Measurements from ENCODE around the gene RGS3.

- TF ChIP-seq CTCF (IDR thresholded peaks at IDR 0.05; ENCODE audit: insufficient read depth, low read length) (no peak), POLR2AphosphoS5 (IDR thresholded peaks at IDR 0.05; ENCODE audit: low read depth) (no peak), GABPA (IDR thresholded peaks at IDR 0.05; ENCODE audit: low read depth) (no peak)
- TF ChIP-seq, protein P1, sequence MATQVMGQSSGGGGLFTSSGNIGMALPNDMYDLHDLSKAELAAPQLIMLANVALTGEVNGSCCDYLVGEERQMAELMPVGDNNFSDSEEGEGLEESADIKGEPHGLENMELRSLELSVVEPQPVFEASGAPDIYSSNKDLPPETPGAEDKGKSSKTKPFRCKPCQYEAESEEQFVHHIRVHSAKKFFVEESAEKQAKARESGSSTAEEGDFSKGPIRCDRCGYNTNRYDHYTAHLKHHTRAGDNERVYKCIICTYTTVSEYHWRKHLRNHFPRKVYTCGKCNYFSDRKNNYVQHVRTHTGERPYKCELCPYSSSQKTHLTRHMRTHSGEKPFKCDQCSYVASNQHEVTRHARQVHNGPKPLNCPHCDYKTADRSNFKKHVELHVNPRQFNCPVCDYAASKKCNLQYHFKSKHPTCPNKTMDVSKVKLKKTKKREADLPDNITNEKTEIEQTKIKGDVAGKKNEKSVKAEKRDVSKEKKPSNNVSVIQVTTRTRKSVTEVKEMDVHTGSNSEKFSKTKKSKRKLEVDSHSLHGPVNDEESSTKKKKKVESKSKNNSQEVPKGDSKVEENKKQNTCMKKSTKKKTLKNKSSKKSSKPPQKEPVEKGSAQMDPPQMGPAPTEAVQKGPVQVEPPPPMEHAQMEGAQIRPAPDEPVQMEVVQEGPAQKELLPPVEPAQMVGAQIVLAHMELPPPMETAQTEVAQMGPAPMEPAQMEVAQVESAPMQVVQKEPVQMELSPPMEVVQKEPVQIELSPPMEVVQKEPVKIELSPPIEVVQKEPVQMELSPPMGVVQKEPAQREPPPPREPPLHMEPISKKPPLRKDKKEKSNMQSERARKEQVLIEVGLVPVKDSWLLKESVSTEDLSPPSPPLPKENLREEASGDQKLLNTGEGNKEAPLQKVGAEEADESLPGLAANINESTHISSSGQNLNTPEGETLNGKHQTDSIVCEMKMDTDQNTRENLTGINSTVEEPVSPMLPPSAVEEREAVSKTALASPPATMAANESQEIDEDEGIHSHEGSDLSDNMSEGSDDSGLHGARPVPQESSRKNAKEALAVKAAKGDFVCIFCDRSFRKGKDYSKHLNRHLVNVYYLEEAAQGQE (IDR thresholded peaks at IDR 0.05; ENCODE audit: insufficient replicate concordance, low read depth): no peak
Measured at GRCh38 chr9:113542741-113543140, 79.2 kb downstream of the RGS3 start.
